ENCODE measurements around the gene AFP.

DNA sequence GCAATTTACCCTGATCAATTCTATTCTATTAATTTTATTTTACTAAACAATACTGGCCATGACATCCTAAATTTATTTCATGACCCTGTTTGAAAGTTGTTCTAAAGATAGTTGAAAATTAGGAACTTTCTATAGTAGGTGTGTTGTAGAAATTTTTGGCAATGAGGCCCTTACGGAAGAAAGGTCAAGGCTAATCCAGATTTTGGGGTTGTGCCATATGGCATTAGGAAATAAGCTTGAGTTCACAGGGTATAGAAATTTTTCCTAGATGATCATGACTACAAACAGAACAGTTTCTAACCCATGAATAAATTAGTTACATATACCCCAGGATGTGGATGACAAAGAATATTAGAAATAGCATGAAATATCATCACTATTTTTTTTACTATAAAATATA is 39.7 kb upstream of the AFP start:
- TF ChIP-seq POLR2A (IDR thresholded peaks at IDR 0.05; ENCODE audit: low read depth, low read length) = no peak
- no peak for TF ChIP-seq POLR2AphosphoS5 (IDR thresholded peaks at IDR 0.05; ENCODE audit: low read depth, low read length)
- TF ChIP-seq TAF1 (IDR thresholded peaks at IDR 0.05; ENCODE audit: borderline replicate concordance, low read depth, low read length) = no peak
